GM18519 (cell line): Measurements from ENCODE around the gene IKZF3.
"Not testable (repeated sequence)": the region's sequence is repeated elsewhere in the genome, so short reads cannot be mapped to it uniquely, and the experiment has no call there.

Experiments used
- ATAC-seq: cut with Tn5 transposase; IDR thresholded peaks from one replicate; pipeline ENCODE4 v1.9.1; 2021; ENCODE audit warnings: mild to moderate bottlenecking, moderate library complexity; ENCODE audit not compliant: unreplicated experiment, low FRiP score

Gene IKZF3

GRCh38 chr17:39863244-39863917, 731 bp downstream of the IKZF3 start:
- ATAC-seq, result no peak

- no peak for ATAC-seq
Measured at GRCh38 chr17:39861235-39861634, 2.9 kb downstream of the IKZF3 start.

GRCh38 chr17:39855911-39856649, 8.0 kb downstream of the IKZF3 start:
- ATAC-seq, result not testable (repeated sequence)

GRCh38 chr17:39854909-39855308, 9.2 kb downstream of the IKZF3 start:
- no peak for ATAC-seq

- ATAC-seq, result no peak
Measured at GRCh38 chr17:39852239-39852638, 11.9 kb downstream of the IKZF3 start.

- ATAC-seq, result not testable (repeated sequence)
Measured at GRCh38 chr17:39850186-39850585, 13.9 kb downstream of the IKZF3 start.

- ATAC-seq, result no peak
Measured at GRCh38 chr17:39848600-39848999, 15.5 kb downstream of the IKZF3 start.

GRCh38 chr17:39846205-39846604, 17.9 kb downstream of the IKZF3 start:
- no peak for ATAC-seq

GRCh38 chr17:39845052-39845846, 18.9 kb downstream of the IKZF3 start:
- no peak for ATAC-seq

- no peak for ATAC-seq
Measured at GRCh38 chr17:39841134-39841683, 22.9 kb downstream of the IKZF3 start.

- ATAC-seq, result no peak
Measured at GRCh38 chr17:39838784-39839183, 25.3 kb downstream of the IKZF3 start.

- ATAC-seq, result no peak
Measured at GRCh38 chr17:39838057-39838456, 26.1 kb downstream of the IKZF3 start.

GRCh38 chr17:39836117-39836516, 28.0 kb downstream of the IKZF3 start:
- ATAC-seq, result no peak

- no peak for ATAC-seq
Measured at GRCh38 chr17:39835038-39835786, 28.9 kb downstream of the IKZF3 start.

- no peak for ATAC-seq
Measured at GRCh38 chr17:39834017-39834416, 30.1 kb downstream of the IKZF3 start.

- no peak for ATAC-seq
Measured at GRCh38 chr17:39831588-39831987, 32.5 kb downstream of the IKZF3 start.

- ATAC-seq, result no peak
Measured at GRCh38 chr17:39828443-39828842, 35.7 kb downstream of the IKZF3 start.

GRCh38 chr17:39826334-39826733, 37.8 kb downstream of the IKZF3 start:
- no peak for ATAC-seq

GRCh38 chr17:39823407-39824054, 40.6 kb downstream of the IKZF3 start:
- ATAC-seq, result no peak

- ATAC-seq, result no peak
Measured at GRCh38 chr17:39822051-39822451, 42.1 kb downstream of the IKZF3 start.
